K562 (cell line): ENCODE measurements around the gene DCAF8L1. TPM values are rescaled to one million over a fixed set of nuclear protein-coding genes. Genes with fewer than 3 reads are reported as not detected.

Experiments
- ATAC-seq: fragments of 200-7000 bp; cut with Tn5 transposase; 3 replicates; pipeline ENCODE4 v1.9.1; 2020; ENCODE audit warnings: moderate library complexity
- BruUV-seq: library from RNA; stranded (reverse); fragments of 400-500 nt; replicated peaks from 2 replicates; lab custom pipeline; 2021; lab: Mats Ljungman, UMichigan
- CTCF ChIA-PET: fragments of 300-600 bp; formaldehyde crosslinking; extraction: SDS; loops from one replicate; lab custom pipeline; 2021; ENCODE audit warnings: low intra/inter-chr PET ratio; lab: Yijun Ruan, JAX
- POLR2A ChIA-PET: fragments of 300-600, 350-650 bp; sonication (Branson Sonifier 250); formaldehyde crosslinking; extraction: SDS; loops from one replicate; lab custom pipeline; 2021; ENCODE audit warnings: antibody characterized with exemption, inconsistent platforms; lab: Yijun Ruan, JAX
- DNase-seq, 4 experiments: peaks; one replicate each; pipeline versions ENCODE4 v3.0.0 to v3.0.0-alpha.2; 2011 to 2018; ENCODE audit warnings: low spot score in 3 of 4, mixed read lengths in 3 of 4; ENCODE audit errors: extremely low read depth in 1 of 4
- FAIRE-seq: peaks from 2 replicates; lab custom pipeline; 2011; peaks lifted over from hg19 to GRCh38; lab: Jason Lieb, UNC
- H2AFZ ChIP-seq: 2 replicates; pipeline ENCODE4 v1.6.0; 2011; ENCODE audit warnings: low read depth, low read length, control low read depth, inconsistent platforms
- H3K27ac ChIP-seq: fragments of 200-600 bp; 3 replicates; pipeline ENCODE4 v1.8.0; 2011; ENCODE audit warnings: low read depth, mild to moderate bottlenecking, control low read depth, inconsistent platforms, low read length, moderate library complexity, mixed read lengths; ENCODE audit errors: extremely low read depth
- H3K27me3 ChIP-seq, 2 experiments: fragments of 300-600 bp in 1 of 2; 2 replicates in 1 of 2; 3 replicates in 1 of 2; pipeline versions ENCODE4 v1.6.0 to v1.8.0; 2011; ENCODE audit warnings: inconsistent platforms in 2 of 2, low read length in 2 of 2, mild to moderate bottlenecking in 1 of 2, mixed read lengths in 1 of 2, moderate library complexity in 1 of 2; ENCODE audit not compliant: control insufficient read depth in 2 of 2, insufficient read depth in 2 of 2
- H3K36me3 ChIP-seq: fragments of 300-600 bp; 3 replicates; pipeline ENCODE4 v1.8.0; 2011; ENCODE audit warnings: mild to moderate bottlenecking, low read length, inconsistent platforms; ENCODE audit not compliant: control insufficient read depth, insufficient read depth
- H3K4me1 ChIP-seq, 2 experiments: fragments of 200-600 bp in 1 of 2; replicated peaks in 1 of 2; 2 replicates in 1 of 2; 3 replicates in 1 of 2; pipeline versions ENCODE4 v1.5.1 to v1.8.0; 2011; ENCODE audit warnings: inconsistent platforms in 2 of 2, low read length in 2 of 2, mild to moderate bottlenecking in 1 of 2, mixed read lengths in 1 of 2, moderate library complexity in 1 of 2; ENCODE audit not compliant: control insufficient read depth in 2 of 2, insufficient read depth in 2 of 2
- H3K4me2 ChIP-seq: 2 replicates; pipeline ENCODE4 v1.6.1; 2011; ENCODE audit warnings: low read length, control low read depth, inconsistent platforms, mixed read lengths; ENCODE audit not compliant: insufficient read depth
- H3K4me3 ChIP-seq: fragments of 200-600 bp; sonication (generic), shearing (Covaris generic); 2 replicates; pipeline ENCODE4 v1.5.1; 2016; ENCODE audit warnings: control low read depth, inconsistent platforms
- H3K79me2 ChIP-seq: fragments of 200-600 bp; 3 replicates; pipeline ENCODE4 v1.8.0; 2011; ENCODE audit warnings: low read length, inconsistent platforms; ENCODE audit not compliant: control insufficient read depth, insufficient read depth
- H3K9ac ChIP-seq, 2 experiments: 2 replicates each; pipeline versions ENCODE4 v1.6.0 to v1.6.1; 2011; ENCODE audit warnings: low read depth in 2 of 2, low read length in 2 of 2, control low read depth in 1 of 2, inconsistent platforms in 1 of 2, mild to moderate bottlenecking in 1 of 2, mixed read lengths in 1 of 2; ENCODE audit not compliant: insufficient read depth in 1 of 2
- H3K9me1 ChIP-seq: one replicate; pipeline ENCODE4 v1.6.0; 2011; ENCODE audit warnings: inconsistent platforms, mild to moderate bottlenecking, low read length, moderate library complexity; ENCODE audit not compliant: control insufficient read depth, insufficient read depth
- H3K9me3 ChIP-seq: replicated peaks from 2 replicates; pipeline ENCODE4 v1.5.1; 2011; ENCODE audit warnings: low read depth, low read length, inconsistent platforms; ENCODE audit not compliant: control insufficient read depth, insufficient read depth
- H4K20me1 ChIP-seq: replicated peaks from 2 replicates; pipeline ENCODE4 v1.6.1; 2011; ENCODE audit warnings: low read length, inconsistent platforms, mixed read lengths; ENCODE audit not compliant: control insufficient read depth, insufficient read depth
- CUX1 ChIP-seq: fragments of 200-800 bp; sonication (Bioruptor generic); IDR thresholded peaks from 2 replicates; pipeline ENCODE4 v1.6.1; 2016; ENCODE audit warnings: missing genetic modification characterization, missing compliant biosample characterization
- PML ChIP-seq: IDR thresholded peaks from 2 replicates; pipeline ENCODE4 v1.6.1; 2012; ENCODE audit warnings: low read length, inconsistent platforms
- RFX1 ChIP-seq: fragments of 450-650 bp; IDR thresholded peaks from 2 replicates; pipeline ENCODE4 v1.6.1; 2016; ENCODE audit warnings: mild to moderate bottlenecking, moderate library complexity
- ZNF347 ChIP-seq: fragments of 450-650 bp; formaldehyde crosslinking; IDR thresholded peaks from 2 replicates; pipeline ENCODE4 v1.4.0; 2020; ENCODE audit warnings: low read depth, mild to moderate bottlenecking, moderate library complexity
- ZNF41 ChIP-seq: fragments of 250-450 bp; sonication (Bioruptor Pico); conservative IDR thresholded peaks from 2 replicates; pipeline ENCODE4 v1.4.0; 2020; ENCODE audit warnings: mild to moderate bottlenecking
- ZNF507 ChIP-seq: conservative IDR thresholded peaks from 2 replicates; pipeline ENCODE4 v1.6.1; 2017; ENCODE audit warnings: missing genetic modification characterization, missing compliant biosample characterization
- WGBS: fragments of 100-300 bp; shearing (Covaris generic); methylation state at CpG from one replicate; pipeline ENCODE4 v1.1.6; 2016; ENCODE audit warnings: low coverage, mixed read lengths; ENCODE audit not compliant: insufficient coverage; ENCODE audit errors: missing lambda C conversion rate; 5-methylcytosine and 5-hydroxymethylcytosine counted together
- in situ Hi-C: fragments of 300-500 bp; cut with MboI; formaldehyde crosslinking; loops from 4 replicates; pipeline ENCODE4 v1.15.0; 2018; ENCODE audit warnings: inconsistent platforms, mixed read lengths
- intact Hi-C: fragments of 100-400 bp; cut with micrococcal nuclease; formaldehyde crosslinking; loops from 2 replicates; pipeline ENCODE4 v1.14.2; 2022
- polyA plus RNA-seq, 8 experiments: library from polyadenylated mRNA; depleted of rRNA in 4 of 8; stranded (reverse) in 5 of 8; unstranded in 3 of 8; fragments of >200 nt; fragmentation: Nextera tagmentation in 2 of 8; fragmentation: Illumina TruSeq in 1 of 8; extraction: Ambion mirVana in 2 of 8; extraction: Trizol in 1 of 8; gene quantifications; 2 replicates each; pipeline versions ENCODE4 v1.2.1 to v1.2.3, GENCODE V29; 2011 to 2014; ENCODE audit warnings: inconsistent platforms in 1 of 8, missing spikeins in 1 of 8
- total RNA-seq, 7 experiments: library from RNA; depleted of rRNA in 6 of 7; stranded (reverse); fragments of >200 nt in 6 of 7; fragmentation: Illumina TruSeq in 2 of 7; extraction: Trizol in 2 of 7; gene quantifications; 2 replicates each; pipeline versions ENCODE4 v1.2.1 to v1.2.3, GENCODE V29; 2011 to 2021; ENCODE audit warnings: low replicate concordance in 1 of 7
- TF ChIP-seq, protein P1 (sequence below): fragments of 450-650 bp; IDR thresholded peaks from 2 replicates; pipeline ENCODE4 v1.6.1; 2016; ENCODE audit warnings: borderline replicate concordance

The DCAF8L1 gene
- total and polyA plus RNA-seq, 9 of the 15 experiments (the other 6 are each of a cell fraction or from before 2014, with no cell fraction given), result 0.03 TPM; not detected in 7

GRCh38 chrX:27953171-27953570 is 28.1 kb downstream of the DCAF8L1 start (continued):
- TF ChIP-seq ZNF41 (no peak), RFX1 (no peak)

GRCh38 chrX:27933361-27933760 is 47.9 kb downstream of the DCAF8L1 start:
- no peak overlapping the region for H3K9ac ChIP-seq
- H3K27me3 ChIP-seq, result no peaks in the 10 kb centered on the region
- FAIRE-seq, result no peak

More at GRCh38 chrX:27933361-27933760, 47.9 kb downstream of the DCAF8L1 start:
- ChIA-PET CTCF (no interaction called here), POLR2A (no interaction called here)
- ATAC-seq, result no peak
- Histone ChIP-seq H3K36me3 (no peaks in the 10 kb centered on the region), H3K79me2 (no peaks in the 10 kb centered on the region), H3K27ac (no peak overlapping the region), H2AFZ (no peak overlapping the region), H3K9me3 (no peaks in the 10 kb centered on the region), H3K9me1 (no peaks in the 10 kb centered on the region), H4K20me1 (no peaks in the 10 kb centered on the region), H3K4me1 (no peaks in the 10 kb centered on the region), H3K4me3 (no peak overlapping the region), H3K4me2 (no peak overlapping the region)
- intact Hi-C loops, result no loop called here
- WGBS, result 0% methylated on average over 4 of the region's 4 CpGs
- TF ChIP-seq PML, result no peak
- TF ChIP-seq, protein P1, sequence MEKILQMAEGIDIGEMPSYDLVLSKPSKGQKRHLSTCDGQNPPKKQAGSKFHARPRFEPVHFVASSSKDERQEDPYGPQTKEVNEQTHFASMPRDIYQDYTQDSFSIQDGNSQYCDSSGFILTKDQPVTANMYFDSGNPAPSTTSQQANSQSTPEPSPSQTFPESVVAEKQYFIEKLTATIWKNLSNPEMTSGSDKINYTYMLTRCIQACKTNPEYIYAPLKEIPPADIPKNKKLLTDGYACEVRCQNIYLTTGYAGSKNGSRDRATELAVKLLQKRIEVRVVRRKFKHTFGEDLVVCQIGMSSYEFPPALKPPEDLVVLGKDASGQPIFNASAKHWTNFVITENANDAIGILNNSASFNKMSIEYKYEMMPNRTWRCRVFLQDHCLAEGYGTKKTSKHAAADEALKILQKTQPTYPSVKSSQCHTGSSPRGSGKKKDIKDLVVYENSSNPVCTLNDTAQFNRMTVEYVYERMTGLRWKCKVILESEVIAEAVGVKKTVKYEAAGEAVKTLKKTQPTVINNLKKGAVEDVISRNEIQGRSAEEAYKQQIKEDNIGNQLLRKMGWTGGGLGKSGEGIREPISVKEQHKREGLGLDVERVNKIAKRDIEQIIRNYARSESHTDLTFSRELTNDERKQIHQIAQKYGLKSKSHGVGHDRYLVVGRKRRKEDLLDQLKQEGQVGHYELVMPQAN, result no peak
- TF ChIP-seq ZNF347, result no peak
- no peak for TF ChIP-seq CUX1 (CRISPR knock-in tag)
- TF ChIP-seq ZNF507 (tag), result no peak
- in situ Hi-C loops, result no loop called here
- no peak for DNase-seq
- no TSS peak for BruUV-seq
